Activated effector memory CD4-positive, alpha-beta T cell treated with Interleukin-2 at 50 U/mL for 16 hours (primary cell): ENCODE data around the gene ARHGEF4.
A peak's percentile ranks its signal among the peaks of the same experiment; 100 is the strongest.

Experiments
- DNase-seq: peaks from one replicate; pipeline ENCODE4 v3.0.0-alpha.2; 2020

ARHGEF4 gene

GRCh38 chr2:131023758-131024157 lies 187.0 kb downstream of the ARHGEF4 start:
- no peak for DNase-seq

- no peak for DNase-seq
Observed at GRCh38 chr2:131026919-131027318, 190.2 kb downstream of the ARHGEF4 start.

DNA sequence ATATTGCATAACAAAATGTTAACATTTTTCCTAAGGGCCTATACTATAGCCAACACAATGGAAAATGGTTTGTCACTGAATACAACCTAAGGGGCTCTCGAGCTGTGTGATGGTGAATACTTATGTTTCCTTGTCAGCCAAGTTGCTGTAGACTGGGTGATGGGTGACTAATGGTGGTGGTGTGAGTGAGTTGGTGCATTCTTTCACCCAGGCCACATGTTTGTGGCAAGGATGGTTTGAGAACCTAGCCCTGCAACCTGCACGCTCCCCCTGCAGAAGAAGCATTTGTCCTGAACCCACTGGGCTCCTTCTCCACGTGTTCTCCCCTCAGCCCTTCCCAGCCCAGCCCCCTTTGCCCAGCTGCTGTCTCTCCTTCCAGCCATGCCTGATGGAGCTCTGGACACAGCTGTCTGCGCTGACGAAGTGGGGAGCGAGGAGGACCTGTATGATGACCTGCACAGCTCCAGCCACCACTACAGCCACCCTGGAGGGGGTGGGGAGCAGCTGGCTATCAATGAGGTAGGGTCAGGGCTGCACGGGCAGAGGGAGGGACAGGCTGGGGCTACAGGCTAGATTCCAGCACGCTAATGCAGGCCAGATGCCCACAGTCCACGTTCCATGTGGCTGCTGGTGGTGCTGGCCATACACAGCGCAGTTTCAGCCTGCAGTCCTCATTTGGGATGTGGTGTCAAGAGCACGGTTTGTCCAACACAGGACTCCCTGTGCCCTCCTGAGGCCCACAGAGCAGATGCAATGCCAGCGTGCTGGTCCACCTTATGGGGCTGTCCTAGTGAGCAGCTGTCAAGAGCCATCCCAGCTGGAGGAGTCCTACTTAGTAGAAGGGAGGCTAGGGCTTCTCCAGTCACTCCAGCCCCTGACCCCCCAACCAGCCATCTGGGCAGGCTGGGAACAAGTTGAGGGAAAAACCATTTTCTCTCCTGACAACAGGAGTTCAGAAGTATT lies 191.1 kb downstream of the ARHGEF4 start:
- no peak for DNase-seq

- no peak for DNase-seq
Observed at GRCh38 chr2:131029812-131030211, 193.1 kb downstream of the ARHGEF4 start.

- DNase-seq = no peak
Observed at GRCh38 chr2:131030478-131030971, 193.8 kb downstream of the ARHGEF4 start.

DNA sequence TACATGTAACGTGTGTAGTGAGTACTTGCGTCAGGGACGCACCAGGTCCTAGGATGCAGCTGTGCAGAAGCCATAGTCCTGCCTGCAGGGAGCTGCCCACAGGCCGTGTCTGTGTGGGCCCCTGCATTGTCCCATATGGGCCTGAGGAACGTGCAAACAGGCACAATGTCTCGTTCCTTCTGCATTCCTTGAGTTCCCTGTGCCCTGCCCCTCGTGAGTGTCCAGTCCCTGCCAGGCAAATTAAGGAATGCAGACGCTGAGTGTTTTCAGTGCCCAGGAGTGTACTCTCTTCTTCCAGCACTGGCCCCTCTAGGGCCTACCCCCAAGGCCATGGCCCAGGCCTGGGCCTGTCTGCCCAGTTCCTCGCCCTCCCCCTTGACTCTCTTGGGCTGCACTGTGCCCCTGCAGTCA lies 194.7 kb downstream of the ARHGEF4 start:
- no peak for DNase-seq

DNA sequence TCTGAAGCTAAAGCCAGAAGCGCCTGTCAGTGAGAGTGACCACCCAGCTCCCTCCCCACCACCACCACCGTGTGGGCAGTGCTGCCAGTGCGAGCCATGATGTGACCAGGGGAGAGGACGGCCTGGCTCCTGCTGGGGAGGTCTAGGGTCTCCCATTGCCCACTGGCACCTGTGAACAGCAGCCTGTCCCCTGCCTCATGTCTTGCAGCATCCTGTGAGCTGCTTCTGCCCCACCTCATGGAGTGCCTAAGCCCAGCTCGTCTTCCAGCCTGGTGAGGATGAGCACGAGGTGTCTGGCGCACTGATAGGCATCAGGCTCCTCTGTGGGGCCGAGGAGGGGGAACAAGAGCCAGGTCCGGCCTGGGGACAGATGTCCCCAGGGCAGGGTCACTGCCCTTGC lies 195.2 kb downstream of the ARHGEF4 start:
- no peak for DNase-seq

DNA sequence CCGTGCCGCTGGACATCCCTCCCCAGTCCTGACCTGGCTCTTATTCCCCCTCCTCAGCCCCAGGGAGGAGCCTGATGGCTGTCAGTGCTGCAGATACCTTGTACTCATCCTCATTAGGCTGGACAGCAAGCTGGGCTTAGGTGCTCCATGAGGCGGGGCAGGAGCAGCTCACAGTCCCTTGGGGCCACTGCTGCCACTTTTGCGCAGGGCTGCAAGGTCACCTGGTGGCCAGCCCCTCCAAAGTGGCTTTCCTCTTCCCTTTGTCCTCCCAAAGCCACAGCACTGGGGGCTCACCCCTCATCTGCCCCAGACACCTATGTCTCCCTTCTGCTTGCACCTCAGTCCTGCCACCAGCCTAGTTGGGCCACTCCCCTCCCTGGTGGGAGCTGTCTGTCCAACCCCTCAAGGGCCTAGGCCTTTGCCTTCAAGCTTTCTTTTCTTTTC lies 195.7 kb downstream of the ARHGEF4 start:
- DNase-seq = no peak

DNA sequence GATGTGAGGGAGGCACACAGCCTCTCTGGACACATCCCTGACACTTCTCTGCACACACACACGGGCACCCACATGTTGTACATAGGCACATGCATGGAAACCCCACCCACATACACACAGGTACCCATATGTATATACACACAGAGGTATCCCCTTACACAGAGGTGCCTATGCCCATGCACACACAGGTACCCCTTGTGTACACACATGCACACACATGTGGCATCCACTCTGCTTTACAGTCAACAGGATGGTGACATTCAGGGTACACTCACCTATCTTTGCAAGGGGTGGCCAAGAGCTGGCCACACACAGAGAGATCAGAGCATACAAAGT lies 197.0 kb downstream of the ARHGEF4 start:
- no peak for DNase-seq

- no peak for DNase-seq
Observed at GRCh38 chr2:131034122-131035051, 197.7 kb downstream of the ARHGEF4 start.

- no peak for DNase-seq
Observed at GRCh38 chr2:131035112-131035825, 198.6 kb downstream of the ARHGEF4 start.

DNA sequence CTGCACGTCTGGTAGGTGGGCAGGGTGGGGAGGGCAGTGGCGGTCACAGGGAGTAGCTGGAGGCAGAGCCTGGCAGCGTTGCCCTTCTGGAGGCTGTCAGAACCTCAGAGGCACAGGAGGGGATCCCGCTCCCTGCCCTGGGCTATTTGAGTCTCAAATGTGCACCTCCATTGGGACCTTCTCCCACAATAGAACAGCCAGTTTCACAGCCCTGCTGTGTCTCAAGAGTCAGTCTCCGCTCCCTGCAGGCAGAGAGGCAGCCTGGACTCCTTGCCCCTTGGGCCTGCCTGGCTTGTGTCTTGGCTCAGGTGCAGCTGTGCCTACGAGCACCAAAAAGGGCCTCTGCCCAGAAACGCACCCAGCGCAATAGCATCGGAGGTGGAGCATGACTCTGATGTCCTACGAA lies 199.1 kb downstream of the ARHGEF4 start:
- no peak for DNase-seq

DNA sequence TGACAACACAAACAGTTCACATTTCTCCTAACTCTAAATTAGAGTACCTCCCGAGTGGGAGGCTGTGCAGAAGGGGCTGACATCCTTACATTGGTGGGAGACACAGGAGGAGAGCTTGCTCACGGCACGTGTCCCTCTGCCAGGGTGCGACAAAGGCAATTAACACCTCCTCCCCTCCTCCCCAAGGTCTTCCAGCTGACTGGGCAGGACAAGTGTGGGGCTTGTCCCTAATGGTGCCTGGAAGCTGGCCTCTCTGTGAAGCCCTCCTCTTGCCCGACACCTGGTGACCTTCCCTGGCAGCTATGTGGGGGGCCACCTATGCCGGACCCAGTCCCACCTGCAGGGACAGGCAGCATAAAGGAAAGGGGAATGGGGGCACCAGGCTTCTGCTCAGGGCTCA lies 199.6 kb downstream of the ARHGEF4 start:
- no peak for DNase-seq

GRCh38 chr2:131036696-131037397 lies 200.1 kb downstream of the ARHGEF4 start:
- no peak for DNase-seq

GRCh38 chr2:131037398-131038257 lies 200.9 kb downstream of the ARHGEF4 start:
- no peak for DNase-seq

DNA sequence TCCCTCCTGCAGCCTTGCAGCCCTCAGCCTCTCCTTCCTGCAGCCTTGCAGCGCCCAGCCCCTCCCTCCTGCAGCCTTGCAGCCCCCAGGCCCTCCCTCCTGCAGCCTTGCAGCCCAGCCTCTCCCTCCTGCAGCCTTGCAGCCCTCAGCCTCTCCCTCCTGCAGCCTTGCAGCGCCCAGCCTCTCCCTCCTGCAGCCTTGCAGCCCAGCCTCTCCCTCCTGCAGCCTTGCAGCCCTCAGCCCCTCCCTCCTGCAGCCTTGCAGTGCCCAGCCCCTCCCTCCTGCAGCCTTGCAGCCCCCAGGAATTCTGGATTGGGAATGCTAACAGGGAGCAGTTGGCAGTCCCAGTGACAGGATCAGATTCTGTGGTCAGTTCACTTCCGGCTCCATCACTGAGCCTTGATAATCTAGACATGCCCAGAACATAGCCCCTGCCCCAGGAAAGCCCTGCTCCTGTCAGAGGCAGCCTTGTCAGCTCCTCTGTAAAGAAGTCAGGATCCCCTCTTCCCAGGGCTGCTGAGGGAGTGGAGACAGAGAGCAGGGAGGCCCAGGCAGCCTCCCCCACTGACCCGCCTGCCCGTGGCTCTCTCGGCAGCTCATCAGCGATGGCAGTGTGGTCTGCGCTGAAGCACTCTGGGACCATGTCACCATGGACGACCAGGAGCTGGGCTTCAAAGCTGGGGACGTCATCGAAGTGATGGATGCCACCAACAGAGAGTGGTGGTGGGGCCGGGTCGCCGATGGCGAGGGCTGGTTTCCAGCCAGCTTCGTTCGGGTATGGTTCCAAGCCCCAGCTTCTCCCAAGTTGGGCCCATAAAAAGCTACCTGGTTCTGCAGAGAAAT lies 201.8 kb downstream of the ARHGEF4 start:
- DNase-seq = no peak

GRCh38 chr2:131039101-131039440 lies 202.4 kb downstream of the ARHGEF4 start:
- DNase-seq = no peak

DNA sequence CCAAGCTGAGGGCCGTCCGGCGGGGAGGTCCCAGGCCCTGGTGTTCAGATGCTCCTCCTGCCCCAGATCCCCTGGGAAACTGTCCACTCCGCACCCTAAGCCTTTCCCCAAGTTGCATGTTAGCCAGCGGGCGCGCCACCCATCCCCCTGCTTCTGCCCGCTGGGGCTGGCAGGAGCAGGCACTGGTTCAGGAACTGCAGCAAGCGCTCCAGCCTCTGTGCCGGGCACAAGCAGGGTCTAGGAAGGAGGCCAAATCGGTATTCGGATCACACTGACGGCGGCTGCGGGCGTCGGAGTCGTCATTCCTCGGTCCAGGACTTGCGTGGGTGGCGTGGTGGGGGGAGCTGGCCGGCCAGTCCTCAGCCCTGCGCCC lies 202.8 kb downstream of the ARHGEF4 start:
- no peak for DNase-seq

- DNase-seq = peak; percentile 27
Observed at GRCh38 chr2:131039908-131040660, 203.4 kb downstream of the ARHGEF4 start.
